GM21529 (cell line): ENCODE measurements around the gene ZNF202.

Experiments
- ATAC-seq: cut with Tn5 transposase; IDR thresholded peaks from one replicate; pipeline ENCODE4 v1.9.1; 2021; ENCODE audit not compliant: unreplicated experiment

Gene ZNF202

DNA sequence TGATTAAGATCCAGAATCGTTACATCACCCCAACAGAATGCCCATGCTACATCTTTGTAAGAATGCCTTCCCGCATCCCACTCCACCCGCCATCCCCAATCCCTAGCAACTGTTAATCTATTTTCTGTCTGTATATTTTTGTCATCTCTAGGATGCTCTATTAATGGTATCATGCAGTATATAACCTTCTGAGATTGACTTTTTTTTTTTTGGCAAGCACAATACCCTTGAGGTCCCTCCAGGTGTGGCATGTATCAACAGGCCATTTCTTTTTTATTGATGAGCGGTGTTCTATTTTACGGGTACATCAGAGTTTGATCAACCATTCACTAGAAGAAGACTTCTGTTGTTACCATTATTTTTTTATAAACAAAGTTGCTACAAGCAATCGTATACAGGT is 56.9 kb downstream of the ZNF202 start:
- ATAC-seq: no peak

DNA sequence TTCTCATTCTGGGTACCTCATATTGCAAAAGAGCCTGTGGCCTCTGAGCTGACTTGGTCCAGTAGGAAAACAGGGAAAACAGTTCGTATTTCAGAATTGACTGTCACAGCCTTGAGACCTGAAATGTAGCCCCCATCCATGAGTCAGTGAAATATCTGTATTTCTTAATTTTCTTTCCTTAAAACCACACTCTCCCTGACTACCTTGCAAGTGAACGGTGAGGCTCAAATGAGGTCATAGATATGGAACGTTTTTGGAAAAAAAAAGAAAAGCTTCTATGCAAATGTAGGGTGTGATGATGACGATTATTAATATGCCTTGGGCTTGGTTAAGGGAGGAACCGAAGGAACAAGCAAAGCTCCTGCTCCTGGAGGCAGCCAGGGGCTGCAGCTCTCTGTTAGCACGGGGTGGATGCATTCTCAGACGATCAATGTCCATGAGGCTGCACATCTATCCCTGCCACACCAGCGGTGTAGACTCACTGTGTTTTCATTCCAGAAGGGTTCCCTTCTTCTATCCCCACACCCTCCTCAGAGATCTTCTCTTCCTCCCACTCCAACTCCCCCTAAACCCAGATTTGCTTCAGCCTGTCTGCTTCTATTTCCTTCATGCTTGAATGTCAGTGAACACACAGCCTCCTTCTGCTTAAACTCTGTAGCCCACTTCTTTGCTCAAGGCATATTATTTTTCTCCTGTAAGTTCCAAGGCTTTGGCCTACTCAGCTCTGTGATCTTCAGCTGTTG is 57.9 kb downstream of the ZNF202 start:
- ATAC-seq: no peak

DNA sequence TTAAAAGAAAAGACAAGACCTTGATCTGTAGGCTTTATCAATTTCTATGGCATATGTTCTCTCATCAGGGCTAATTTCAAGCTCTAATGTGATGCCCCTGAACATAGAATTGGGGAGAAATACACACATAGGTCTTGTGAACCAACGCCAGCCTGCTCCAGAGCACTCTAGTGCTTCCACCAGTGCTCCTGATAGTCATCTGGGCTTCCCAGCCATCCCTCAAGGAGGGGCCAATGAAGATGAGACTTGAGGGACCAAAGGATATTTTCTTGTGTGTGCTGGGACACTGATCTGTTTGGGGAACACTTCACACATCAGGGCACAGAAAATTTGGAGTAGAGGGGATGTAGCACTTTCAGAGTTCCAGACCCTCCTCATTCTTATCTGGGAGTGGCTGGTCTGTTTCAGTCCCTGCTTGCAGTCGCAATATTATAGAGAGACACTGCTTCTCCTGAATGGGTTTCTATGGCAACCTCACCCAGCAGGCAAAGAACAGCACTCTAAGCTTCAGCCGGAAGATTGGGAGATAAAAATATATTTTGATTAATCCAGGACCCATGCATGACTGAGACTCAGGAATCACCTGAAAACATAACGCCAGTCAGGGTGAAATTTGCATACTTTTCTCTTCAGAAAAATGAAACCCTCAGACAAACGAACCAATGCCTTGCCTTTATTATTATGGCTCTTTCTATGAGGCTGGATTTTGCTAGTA is 58.6 kb downstream of the ZNF202 start:
- no peak for ATAC-seq

DNA sequence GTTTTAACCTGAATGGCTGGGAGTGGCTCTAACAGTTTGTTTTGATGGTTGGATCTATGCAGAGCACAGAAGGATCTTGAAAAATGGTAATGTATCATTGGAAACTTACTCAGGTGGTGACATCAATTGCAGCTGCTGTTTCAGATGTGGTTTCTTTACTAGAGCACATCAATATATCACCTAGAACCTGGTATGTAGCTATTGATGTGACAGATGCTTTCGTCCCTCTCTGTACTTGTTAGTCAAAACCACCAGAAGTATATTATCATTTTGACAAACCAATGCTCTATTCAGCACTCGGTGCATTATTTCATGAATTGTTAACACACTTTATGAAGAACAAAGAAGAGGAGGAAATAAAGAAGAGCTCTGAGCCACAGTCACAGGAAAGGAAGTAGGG is 60.4 kb downstream of the ZNF202 start:
- no peak for ATAC-seq

DNA sequence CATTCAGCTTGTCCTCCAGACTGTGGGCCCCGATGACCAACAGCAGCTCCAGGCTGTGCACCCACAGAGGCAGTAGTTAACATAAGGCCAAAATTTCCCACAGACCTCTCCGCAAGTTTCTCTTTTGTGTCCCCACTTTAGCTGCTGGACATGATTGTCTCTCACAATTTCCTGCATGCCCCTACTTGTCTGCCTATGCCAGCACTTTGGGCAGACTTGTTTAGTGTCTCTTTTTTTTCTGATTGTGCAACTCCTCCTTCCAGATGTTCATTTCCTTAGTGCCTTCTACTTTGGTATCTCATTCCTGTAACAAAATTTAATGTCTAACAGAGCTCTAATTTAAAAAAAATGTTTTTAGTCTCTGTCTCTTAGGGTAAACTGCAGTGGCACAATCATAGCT is 63.2 kb downstream of the ZNF202 start:
- ATAC-seq: no peak

DNA sequence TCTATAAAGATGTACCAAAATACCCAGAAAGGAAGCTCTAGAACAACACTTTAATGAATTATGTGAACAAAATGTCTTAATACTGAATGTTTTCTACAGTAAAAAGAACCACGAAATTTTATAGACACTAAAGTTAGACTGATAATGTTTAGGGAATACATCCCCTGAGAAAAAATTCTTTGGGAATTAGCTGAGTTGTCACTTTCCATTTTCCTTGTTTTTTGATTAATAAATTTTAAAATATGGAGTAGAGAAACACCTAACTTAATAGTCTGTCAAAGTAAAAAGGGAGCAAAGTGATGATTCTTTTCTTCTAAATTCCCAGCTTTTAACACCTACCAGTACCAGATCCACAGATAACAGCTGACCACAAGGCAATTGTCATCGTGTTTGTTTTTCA is 64.0 kb downstream of the ZNF202 start:
- no peak for ATAC-seq

DNA sequence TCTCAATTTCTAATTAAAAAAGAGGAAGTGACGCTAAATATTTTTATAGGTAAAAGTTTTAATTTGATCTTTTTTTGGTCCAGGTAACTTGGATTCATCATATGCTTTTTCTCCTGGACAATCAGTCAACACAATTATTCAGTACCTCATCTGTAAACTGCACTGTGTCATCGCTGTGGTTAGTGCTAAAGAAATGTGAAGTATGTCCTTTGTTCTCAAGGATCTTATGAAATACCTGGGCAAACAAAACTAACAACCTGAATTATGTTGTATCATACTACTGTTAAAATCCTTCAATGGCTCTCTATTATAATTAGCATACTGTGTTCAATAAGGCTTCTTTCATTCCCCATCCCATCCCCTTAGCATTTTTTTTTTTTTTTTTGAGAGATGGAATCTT is 67.2 kb downstream of the ZNF202 start:
- ATAC-seq: no peak
